HepG2 (cell line): ENCODE data around the gene TRAF4. TPM values are rescaled to one million over a fixed set of nuclear protein-coding genes. Genes with fewer than 3 reads are reported as not detected.
A peak's percentile ranks its signal among the peaks of the same experiment; 100 is the strongest.

Experiments
- AKAP8 ChIP-seq: sonication (generic); formaldehyde crosslinking; IDR thresholded peaks from 2 replicates; pipeline ENCODE4 v1.5.1; 2020; ENCODE audit warnings: mild to moderate bottlenecking, missing genetic modification reagents
- ARNT2 ChIP-seq: sonication (generic); formaldehyde crosslinking; IDR thresholded peaks from 2 replicates; pipeline ENCODE4 v1.8.0; 2022; ENCODE audit warnings: mild to moderate bottlenecking, low read depth, missing genetic modification reagents, moderate library complexity
- CENPBD1 ChIP-seq: sonication (generic); formaldehyde crosslinking; IDR thresholded peaks from 2 replicates; pipeline ENCODE4 v1.8.0; 2022; ENCODE audit warnings: missing genetic modification reagents, low read depth, mild to moderate bottlenecking, borderline replicate concordance
- CHCHD3 ChIP-seq: sonication (generic); formaldehyde crosslinking; IDR thresholded peaks from 2 replicates; pipeline ENCODE4 v1.8.0; 2022; ENCODE audit warnings: mild to moderate bottlenecking, missing genetic modification reagents, moderate library complexity
- CTCF ChIP-seq: sonication (generic); formaldehyde crosslinking; IDR thresholded peaks from 2 replicates; pipeline ENCODE4 v1.5.0; 2020; ENCODE audit warnings: mild to moderate bottlenecking, missing genetic modification reagents, moderate library complexity
- DMAP1 ChIP-seq: IDR thresholded peaks from 2 replicates; pipeline ENCODE4 v1.6.1; 2016
- E2F5 ChIP-seq: sonication (generic); formaldehyde crosslinking; conservative IDR thresholded peaks from 2 replicates; pipeline ENCODE4 v1.4.0; 2020; ENCODE audit warnings: missing genetic modification reagents
- GLMP ChIP-seq: sonication (generic); formaldehyde crosslinking; IDR thresholded peaks from 2 replicates; pipeline ENCODE4 v1.9.0; 2021; ENCODE audit warnings: missing genetic modification reagents, mild to moderate bottlenecking, borderline replicate concordance
- GMEB2 ChIP-seq: IDR thresholded peaks from 2 replicates; pipeline ENCODE4 v1.6.1; 2016; ENCODE audit warnings: missing biosample characterization, missing genetic modification reagents, low read depth
- HNF4A ChIP-seq: sonication (generic); formaldehyde crosslinking; IDR thresholded peaks from 2 replicates; pipeline ENCODE4 v1.4.0; 2020; ENCODE audit warnings: missing genetic modification reagents
- KMT2A ChIP-seq: sonication (generic); formaldehyde crosslinking; IDR thresholded peaks from 2 replicates; pipeline ENCODE4 v1.4.0; 2020; ENCODE audit warnings: missing genetic modification reagents
- MIER3 ChIP-seq: IDR thresholded peaks from 2 replicates; pipeline ENCODE4 v1.6.1; 2016; ENCODE audit warnings: missing compliant biosample characterization, borderline replicate concordance
- NCOA1 ChIP-seq: sonication (generic); formaldehyde crosslinking; IDR thresholded peaks from 2 replicates; pipeline ENCODE4 v1.9.0; 2021; ENCODE audit warnings: missing genetic modification reagents
- RFX1 ChIP-seq: fragments of 450-650 bp; IDR thresholded peaks from 2 replicates; pipeline ENCODE4 v1.6.1; 2017
- THAP8 ChIP-seq: sonication (generic); formaldehyde crosslinking; IDR thresholded peaks from 2 replicates; pipeline ENCODE4 v1.5.1; 2020; ENCODE audit warnings: missing genetic modification reagents, mild to moderate bottlenecking, borderline replicate concordance
- TOPORS ChIP-seq: sonication (generic); formaldehyde crosslinking; IDR thresholded peaks from 2 replicates; pipeline ENCODE4 v1.8.0; 2023; ENCODE audit warnings: mild to moderate bottlenecking, missing genetic modification reagents
- ZNF256 ChIP-seq: sonication (generic); formaldehyde crosslinking; conservative IDR thresholded peaks from 2 replicates; pipeline ENCODE4 v1.4.0; 2020; ENCODE audit warnings: missing genetic modification reagents
- ZNF326 ChIP-seq: sonication (generic); formaldehyde crosslinking; IDR thresholded peaks from 2 replicates; pipeline ENCODE4 v1.4.0; 2020; ENCODE audit warnings: missing genetic modification reagents, borderline replicate concordance
- ZNF468 ChIP-seq: sonication (generic); formaldehyde crosslinking; IDR thresholded peaks from 2 replicates; pipeline ENCODE4 v1.8.0; 2022; ENCODE audit warnings: mild to moderate bottlenecking, moderate library complexity, missing genetic modification reagents
- ZNF672 ChIP-seq: sonication (generic); formaldehyde crosslinking; IDR thresholded peaks from 2 replicates; pipeline ENCODE4 v1.8.1; 2022; ENCODE audit warnings: missing genetic modification reagents
- ZNF770 ChIP-seq: sonication (generic); formaldehyde crosslinking; IDR thresholded peaks from 2 replicates; pipeline ENCODE4 v1.5.0; 2020; ENCODE audit warnings: mild to moderate bottlenecking, missing genetic modification reagents
- polyA plus RNA-seq, 8 experiments: library from polyadenylated mRNA; depleted of rRNA in 3 of 8; stranded (reverse) in 7 of 8; unstranded in 1 of 8; fragments of >200 nt; fragmentation: Illumina TruSeq in 4 of 8; extraction: Trizol in 4 of 8; gene quantifications; 2 replicates each; pipeline versions ENCODE4 v1.2.1 to v1.2.3, GENCODE V29; 2011 to 2016; ENCODE audit warnings: low read depth in 4 of 8, missing spikeins in 1 of 8, mixed read lengths in 1 of 8; ENCODE audit not compliant: insufficient read depth in 1 of 8
- total RNA-seq, 5 experiments: library from RNA; depleted of rRNA; stranded (reverse); fragments of >200 nt; fragmentation: Illumina TruSeq; extraction: Trizol; gene quantifications; 2 replicates each; pipeline ENCODE4 v1.2.3, GENCODE V29; 2016; ENCODE audit warnings: low read depth in 1 of 5

Gene TRAF4
- total and polyA plus RNA-seq, 2 of the 13 experiments (the other 11 are each of a cell fraction or from before 2014, with no cell fraction given) = 86.0 to 89.9 TPM

GRCh38 chr17:28726627-28727491 is 17.0 kb upstream of the TRAF4 start (continued):
- 0 out of 2 replicates have a peak, but pooled peaks have one; percentile 21 for TF ChIP-seq ZNF256
- peak; percentile 44; the same call in 1 of the 2 replicates for TF ChIP-seq NCOA1
- no peak for TF ChIP-seq HNF4A
- 0 out of 2 replicates have a peak, but pooled peaks have one; percentile 25 for TF ChIP-seq CHCHD3 (CRISPR knock-in tag)
- no peak; the same call in 1 of the 2 replicates for TF ChIP-seq THAP8 (CRISPR knock-in tag)
- TF ChIP-seq ARNT2 (CRISPR knock-in tag) = peak; percentile 47; the same call in 1 of the 2 replicates
- no peak for TF ChIP-seq CENPBD1
- TF ChIP-seq ZNF770 (CRISPR knock-in tag) = peak; percentile 69
- no peak for TF ChIP-seq KMT2A
- peak; percentile 9; the same call in 1 of the 2 replicates for TF ChIP-seq MIER3 (CRISPR knock-in tag)
- TF ChIP-seq GMEB2 (CRISPR knock-in tag) = no peak
- TF ChIP-seq AKAP8 (CRISPR knock-in tag) = 0 out of 2 replicates have a peak, but pooled peaks have one; percentile 60
- no peak for TF ChIP-seq ZNF468 (CRISPR knock-in tag)
- TF ChIP-seq CTCF (CRISPR knock-in tag) = peak; percentile 99
- no peak for TF ChIP-seq GLMP (CRISPR knock-in tag)
- TF ChIP-seq RFX1 = no peak
- TF ChIP-seq E2F5 = no peak
- TF ChIP-seq ZNF326 = no peak
- no peak for TF ChIP-seq TOPORS (CRISPR knock-in tag)
- no peak for TF ChIP-seq ZNF672 (CRISPR knock-in tag)
- TF ChIP-seq DMAP1 = no peak
